ENCODE data around the gene SLC48A1. TPM values are rescaled to one million over a fixed set of nuclear protein-coding genes. Genes with fewer than 3 reads are reported as not detected.

SLC48A1 gene
- polyA plus RNA-seq, 1 donor, result 11.8 TPM

- no peaks in the 10 kb centered on the region for H3K36me3 ChIP-seq (ENCODE audit: control insufficient read depth, insufficient read depth, low read length)
- H3K4me3 ChIP-seq (ENCODE audit: low read length), result no peak overlapping the region
- H3K9me3 ChIP-seq (ENCODE audit: control insufficient read depth, low read depth, low read length), result no peaks in the 10 kb centered on the region
- WGBS (ENCODE audit: insufficient coverage, low lambda C conversion rate), result no CpG with 5 or more reads among the region's 19 CpGs
- peaks cover 8% of the 10 kb centered on the region for H3K4me1 ChIP-seq (ENCODE audit: control insufficient read depth, insufficient read depth, low read length)
- no peak overlapping the region for H3K27ac ChIP-seq (ENCODE audit: low read length)
- no peak for DNase-seq
- no peaks in the 10 kb centered on the region for H3K27me3 ChIP-seq (ENCODE audit: control insufficient read depth, insufficient read depth, low read length)
These were observed 22.0 kb upstream of the SLC48A1 start for GRCh38 chr12:47750916-47751470.

GRCh38 chr12:47751561-47751960 lies 21.5 kb upstream of the SLC48A1 start:
- DNase-seq, result no peak
- H3K27ac ChIP-seq (ENCODE audit: low read length), result no peak overlapping the region
- no peaks in the 10 kb centered on the region for H3K36me3 ChIP-seq (ENCODE audit: control insufficient read depth, insufficient read depth, low read length)
- no peaks in the 10 kb centered on the region for H3K27me3 ChIP-seq (ENCODE audit: control insufficient read depth, insufficient read depth, low read length)
- peaks cover 2% of the 10 kb centered on the region for H3K4me1 ChIP-seq (ENCODE audit: control insufficient read depth, insufficient read depth, low read length)
- no peak overlapping the region for H3K4me3 ChIP-seq (ENCODE audit: low read length)
- no peaks in the 10 kb centered on the region for H3K9me3 ChIP-seq (ENCODE audit: control insufficient read depth, low read depth, low read length)
- no CpG with 5 or more reads among the region's 9 CpGs for WGBS (ENCODE audit: insufficient coverage, low lambda C conversion rate)

GRCh38 chr12:47752121-47752520 lies 20.9 kb upstream of the SLC48A1 start:
- no CpG with 5 or more reads among the region's 4 CpGs for WGBS (ENCODE audit: insufficient coverage, low lambda C conversion rate)
- H3K27ac ChIP-seq (ENCODE audit: low read length), result no peak overlapping the region

GRCh38 chr12:47752552-47752951 lies 20.5 kb upstream of the SLC48A1 start:
- Histone ChIP-seq H3K27ac (ENCODE audit: low read length) (no peak overlapping the region), H3K27me3 (ENCODE audit: control insufficient read depth, insufficient read depth, low read length) (no peaks in the 10 kb centered on the region), H3K36me3 (ENCODE audit: control insufficient read depth, insufficient read depth, low read length) (no peaks in the 10 kb centered on the region), H3K4me3 (ENCODE audit: low read length) (no peak overlapping the region), H3K9me3 (ENCODE audit: control insufficient read depth, low read depth, low read length) (no peaks in the 10 kb centered on the region), H3K4me1 (ENCODE audit: control insufficient read depth, insufficient read depth, low read length) (no peaks in the 10 kb centered on the region)
- WGBS (ENCODE audit: insufficient coverage, low lambda C conversion rate), result no CpG with 5 or more reads among the region's 7 CpGs
- DNase-seq, result no peak

More at GRCh38 chr12:47752121-47752520, 20.9 kb upstream of the SLC48A1 start:
- H3K4me1 ChIP-seq (ENCODE audit: control insufficient read depth, insufficient read depth, low read length), result no peaks in the 10 kb centered on the region
- no peak for DNase-seq
- H3K9me3 ChIP-seq (ENCODE audit: control insufficient read depth, low read depth, low read length), result no peaks in the 10 kb centered on the region
- H3K4me3 ChIP-seq (ENCODE audit: low read length), result no peak overlapping the region
- H3K27me3 ChIP-seq (ENCODE audit: control insufficient read depth, insufficient read depth, low read length), result no peaks in the 10 kb centered on the region
- no peaks in the 10 kb centered on the region for H3K36me3 ChIP-seq (ENCODE audit: control insufficient read depth, insufficient read depth, low read length)

- Histone ChIP-seq H3K9me3 (ENCODE audit: control insufficient read depth, low read depth, low read length) (no peaks in the 10 kb centered on the region), H3K27ac (ENCODE audit: low read length) (no peak overlapping the region), H3K36me3 (ENCODE audit: control insufficient read depth, insufficient read depth, low read length) (no peaks in the 10 kb centered on the region), H3K4me3 (ENCODE audit: low read length) (no peak overlapping the region), H3K4me1 (ENCODE audit: control insufficient read depth, insufficient read depth, low read length) (no peaks in the 10 kb centered on the region), H3K27me3 (ENCODE audit: control insufficient read depth, insufficient read depth, low read length) (no peaks in the 10 kb centered on the region)
- DNase-seq, result peak in 1 of 2 donors; percentile 39
- 88% methylated on average over 1 of the region's 11 CpGs for WGBS (ENCODE audit: insufficient coverage, low lambda C conversion rate)
These were observed 19.7 kb upstream of the SLC48A1 start for GRCh38 chr12:47753021-47754001.

GRCh38 chr12:47754126-47754525 lies 18.9 kb upstream of the SLC48A1 start:
- Histone ChIP-seq H3K36me3 (ENCODE audit: control insufficient read depth, insufficient read depth, low read length) (no peaks in the 10 kb centered on the region), H3K27ac (ENCODE audit: low read length) (no peak overlapping the region), H3K4me3 (ENCODE audit: low read length) (no peak overlapping the region), H3K27me3 (ENCODE audit: control insufficient read depth, insufficient read depth, low read length) (no peaks in the 10 kb centered on the region), H3K9me3 (ENCODE audit: control insufficient read depth, low read depth, low read length) (no peaks in the 10 kb centered on the region), H3K4me1 (ENCODE audit: control insufficient read depth, insufficient read depth, low read length) (no peaks in the 10 kb centered on the region)
- DNase-seq, result no peak
- WGBS (ENCODE audit: insufficient coverage, low lambda C conversion rate), result no CpG with 5 or more reads among the region's 4 CpGs

- Histone ChIP-seq H3K9me3 (ENCODE audit: control insufficient read depth, low read depth, low read length) (no peaks in the 10 kb centered on the region), H3K4me1 (ENCODE audit: control insufficient read depth, insufficient read depth, low read length) (peaks cover 6% of the 10 kb centered on the region), H3K4me3 (ENCODE audit: low read length) (no peak overlapping the region), H3K36me3 (ENCODE audit: control insufficient read depth, insufficient read depth, low read length) (no peaks in the 10 kb centered on the region), H3K27me3 (ENCODE audit: control insufficient read depth, insufficient read depth, low read length) (no peaks in the 10 kb centered on the region), H3K27ac (ENCODE audit: low read length) (no peak overlapping the region)
- DNase-seq, result no peak
- WGBS (ENCODE audit: insufficient coverage, low lambda C conversion rate), result no CpG with 5 or more reads among the region's 3 CpGs
These were observed 18.2 kb upstream of the SLC48A1 start for GRCh38 chr12:47754881-47755280.

- Histone ChIP-seq H3K36me3 (ENCODE audit: control insufficient read depth, insufficient read depth, low read length) (no peaks in the 10 kb centered on the region), H3K9me3 (ENCODE audit: control insufficient read depth, low read depth, low read length) (no peaks in the 10 kb centered on the region), H3K4me1 (ENCODE audit: control insufficient read depth, insufficient read depth, low read length) (peaks cover 6% of the 10 kb centered on the region), H3K27me3 (ENCODE audit: control insufficient read depth, insufficient read depth, low read length) (no peaks in the 10 kb centered on the region), H3K27ac (ENCODE audit: low read length) (no peak overlapping the region), H3K4me3 (ENCODE audit: low read length) (no peak overlapping the region)
- DNase-seq, result no peak
- 60% methylated on average over 1 of the region's 12 CpGs for WGBS (ENCODE audit: insufficient coverage, low lambda C conversion rate)
These were observed 17.1 kb upstream of the SLC48A1 start for GRCh38 chr12:47755655-47756562.

- no peak for DNase-seq
- no peaks in the 10 kb centered on the region for H3K27me3 ChIP-seq (ENCODE audit: control insufficient read depth, insufficient read depth, low read length)
- no peaks in the 10 kb centered on the region for H3K9me3 ChIP-seq (ENCODE audit: control insufficient read depth, low read depth, low read length)
- H3K4me1 ChIP-seq (ENCODE audit: control insufficient read depth, insufficient read depth, low read length), result peaks cover 6% of the 10 kb centered on the region
- peak overlapping the region; percentile 64 for H3K4me3 ChIP-seq (ENCODE audit: low read length)
- no peak overlapping the region for H3K27ac ChIP-seq (ENCODE audit: low read length)
- no peaks in the 10 kb centered on the region for H3K36me3 ChIP-seq (ENCODE audit: control insufficient read depth, insufficient read depth, low read length)
- WGBS (ENCODE audit: insufficient coverage, low lambda C conversion rate), result no CpG with 5 or more reads among the region's 7 CpGs
These were observed 15.6 kb upstream of the SLC48A1 start for GRCh38 chr12:47757364-47757839.
